CD14-positive monocyte (primary cell): ENCODE data around the gene LSM5. TPM values are rescaled to one million over a fixed set of nuclear protein-coding genes. Genes with fewer than 3 reads are reported as not detected.

Experiments
- DNase-seq, 3 donors: peaks; one replicate each; pipeline ENCODE4 v3.0.0-alpha.2; 2011 to 2022
- H2AFZ ChIP-seq: 2 replicates; pipeline ENCODE4 v1.6.0; 2012; ENCODE audit warnings: mild to moderate bottlenecking, low read depth, low read length, inconsistent platforms; ENCODE audit not compliant: insufficient read depth, poor library complexity, severe bottlenecking
- H3K27ac ChIP-seq, 2 donors: 1 replicate in 1 of 2; 2 replicates in 1 of 2; pipeline ENCODE4 v1.5.1; 2012 to 2013; ENCODE audit warnings: low read length in 2 of 2, control low read depth in 1 of 2, inconsistent platforms in 1 of 2, low read depth in 1 of 2, mild to moderate bottlenecking in 1 of 2
- H3K27me3 ChIP-seq, 2 donors: one replicate each; pipeline versions ENCODE4 v1.6.0 to v1.6.1; 2011 to 2013; ENCODE audit warnings: low read length in 2 of 2; ENCODE audit not compliant: control insufficient read depth in 2 of 2, insufficient read depth in 2 of 2
- H3K36me3 ChIP-seq, 2 donors: replicated peaks in 1 of 2; 1 replicate in 1 of 2; 2 replicates in 1 of 2; pipeline versions ENCODE4 v1.5.1 to v1.6.1; 2012 to 2013; ENCODE audit warnings: low read length in 2 of 2, control low read depth in 1 of 2, inconsistent platforms in 1 of 2, mild to moderate bottlenecking in 1 of 2; ENCODE audit not compliant: insufficient read depth in 2 of 2, control insufficient read depth in 1 of 2
- H3K4me1 ChIP-seq, 2 donors: 1 replicate in 1 of 2; 2 replicates in 1 of 2; pipeline versions ENCODE4 v1.5.1 to v1.6.1; 2012 to 2013; ENCODE audit warnings: low read length in 2 of 2, control low read depth in 1 of 2, inconsistent platforms in 1 of 2, mild to moderate bottlenecking in 1 of 2, moderate library complexity in 1 of 2; ENCODE audit not compliant: insufficient read depth in 2 of 2, control insufficient read depth in 1 of 2
- H3K4me2 ChIP-seq: replicated peaks from 2 replicates; pipeline ENCODE3; 2012; ENCODE audit warnings: low read length, moderate library complexity, mild to moderate bottlenecking; ENCODE audit not compliant: poor library complexity, severe bottlenecking; ENCODE audit errors: extremely low read depth
- H3K4me3 ChIP-seq, 3 experiments: fragments of 200-600 bp in 1 of 3; sonication (generic) in 1 of 3; replicated peaks in 1 of 3; 1 replicate in 2 of 3; 2 replicates in 1 of 3; pipeline ENCODE4 v1.5.1; 2011 to 2013; ENCODE audit warnings: low read length in 3 of 3, mild to moderate bottlenecking in 3 of 3, control low read depth in 2 of 3, low read depth in 2 of 3, inconsistent platforms in 1 of 3, moderate library complexity in 1 of 3
- H3K79me2 ChIP-seq: 2 replicates; pipeline ENCODE4 v1.6.0; 2012; ENCODE audit warnings: mild to moderate bottlenecking, control low read depth, inconsistent platforms, low read length, moderate library complexity; ENCODE audit not compliant: insufficient read depth
- H3K9ac ChIP-seq: 2 replicates; pipeline ENCODE4 v1.6.0; 2017; ENCODE audit warnings: low read length, mild to moderate bottlenecking; ENCODE audit not compliant: insufficient read depth, poor library complexity, severe bottlenecking
- H3K9me3 ChIP-seq, 2 donors: replicated peaks in 1 of 2; 1 replicate in 1 of 2; 2 replicates in 1 of 2; pipeline versions ENCODE4 v1.5.1 to v1.6.1; 2012 to 2013; ENCODE audit warnings: low read length in 2 of 2, control low read depth in 1 of 2; ENCODE audit not compliant: control insufficient read depth in 1 of 2, insufficient read depth in 1 of 2
- H4K20me1 ChIP-seq: 2 replicates; pipeline ENCODE4 v1.6.0; 2012; ENCODE audit warnings: mild to moderate bottlenecking, low read length, control low read depth, moderate library complexity; ENCODE audit not compliant: insufficient read depth
- H3K27ac Mint-ChIP-seq, 7 donors: one replicate each; pipeline ENCODE4 v1.8.0; 2020; ENCODE audit warnings: mild to moderate bottlenecking in 7 of 7, mixed read lengths in 7 of 7, moderate library complexity in 6 of 7, inconsistent platforms in 2 of 7
- H3K27me3 Mint-ChIP-seq, 3 donors: one replicate each; pipeline ENCODE4 v1.8.0; 2021 to 2022; ENCODE audit warnings: low read depth in 3 of 3, mild to moderate bottlenecking in 3 of 3, mixed read lengths in 3 of 3, moderate library complexity in 3 of 3, inconsistent platforms in 1 of 3
- H3K36me3 Mint-ChIP-seq, 2 donors: one replicate each; pipeline ENCODE4 v1.8.0; 2020; ENCODE audit warnings: mixed read lengths in 2 of 2, inconsistent platforms in 1 of 2, mild to moderate bottlenecking in 1 of 2
- H3K4me1 Mint-ChIP-seq: one replicate; pipeline ENCODE4 v1.8.0; 2020; ENCODE audit warnings: mild to moderate bottlenecking, mixed read lengths
- H3K4me3 Mint-ChIP-seq, 2 donors: one replicate each; pipeline ENCODE4 v1.8.0; 2020; ENCODE audit warnings: mild to moderate bottlenecking in 2 of 2, mixed read lengths in 2 of 2, moderate library complexity in 1 of 2
- H3K9me3 Mint-ChIP-seq, 7 donors: one replicate each; pipeline ENCODE4 v1.8.0; 2020 to 2022; ENCODE audit warnings: mixed read lengths in 7 of 7, mild to moderate bottlenecking in 6 of 7, moderate library complexity in 6 of 7, inconsistent platforms in 2 of 7
- whole genome bisulfite sequencing: methylation state at CpG from one replicate; pipeline ENCODE4 v1.1.5; 2013; ENCODE audit warnings: missing lambda C conversion rate; ENCODE audit not compliant: insufficient coverage; 5-methylcytosine and 5-hydroxymethylcytosine counted together
- intact Hi-C, 2 donors: fragments of 100-400 bp; cut with micrococcal nuclease; formaldehyde crosslinking; loops; one replicate each; pipeline versions ENCODE4 v1.15.0 to v1.15.1; 2023
- polyA plus RNA-seq, 3 donors: library from polyadenylated mRNA; depleted of rRNA in 1 of 3; unstranded in 2 of 3; stranded (reverse) in 1 of 3; fragments of 300-500 nt in 2 of 3; fragments of >200 nt in 1 of 3; fragmentation: Illumina TruSeq in 2 of 3; gene quantifications; 1 replicate in 2 of 3; 2 replicates in 1 of 3; pipeline ENCODE4 v1.2.3, GENCODE V29; 2012 to 2021
- TF ChIP-seq, protein P1 (sequence below): fragments of 200-600 bp; IDR thresholded peaks from one replicate; pipeline ENCODE4 v1.8.0; 2022; ENCODE audit warnings: antibody characterized with exemption, mild to moderate bottlenecking

Gene LSM5
- polyA plus RNA-seq, 3 donors = 16.4 to 81.1 (median 78.2) TPM

DNA sequence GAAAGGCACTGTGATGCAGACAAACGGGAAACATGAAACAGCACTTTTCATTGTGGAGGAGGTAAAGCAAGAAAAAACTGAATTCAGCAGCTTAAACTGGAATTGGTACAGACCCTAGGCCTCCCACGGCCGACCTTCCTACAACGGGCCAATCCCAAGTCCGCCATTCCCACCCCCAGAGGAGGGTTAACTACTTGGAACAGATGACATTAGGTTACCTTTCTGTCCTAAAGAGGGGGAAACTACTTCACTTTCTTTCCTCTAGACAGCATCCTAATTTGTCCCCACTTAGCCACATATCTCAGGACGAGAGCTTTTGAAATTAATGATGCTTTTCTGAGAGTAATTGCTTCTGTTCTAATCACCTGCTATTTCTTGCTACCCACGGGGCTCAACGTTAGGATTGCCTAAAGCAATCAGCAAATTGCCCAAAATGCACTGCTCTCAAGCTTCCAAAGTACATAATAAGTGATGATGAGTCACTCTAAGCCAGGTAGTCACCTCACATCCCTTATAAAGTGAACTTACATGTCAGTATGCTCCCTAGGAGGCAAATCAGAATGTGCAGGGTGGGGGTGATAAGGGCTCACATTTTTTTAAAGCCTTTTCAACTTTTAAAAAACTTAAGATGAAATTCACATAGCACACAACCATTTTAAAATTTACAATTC lies 36.7 kb downstream of the LSM5 start:
- H3K4me2 ChIP-seq = no peak overlapping the region
- no peaks in the 10 kb centered on the region for H3K4me1 Mint-ChIP-seq
- H3K27ac ChIP-seq = no peak overlapping the region
- intact Hi-C loops = no loop called here
- peaks cover 3 to 19% (median 7%) of the 10 kb centered on the region in 7 donors for H3K9me3 Mint-ChIP-seq
- H2AFZ ChIP-seq = no peak overlapping the region
- no peaks in the 10 kb centered on the region for H3K79me2 ChIP-seq
- no peaks in the 10 kb centered on the region for H3K36me3 Mint-ChIP-seq
- H4K20me1 ChIP-seq = no peaks in the 10 kb centered on the region
- peaks cover 0 to 3% (median 2%) of the 10 kb centered on the region in 3 donors for H3K27me3 Mint-ChIP-seq
- H3K4me1 ChIP-seq = no peaks in the 10 kb centered on the region
- no peaks in the 10 kb centered on the region for H3K36me3 ChIP-seq
- H3K27me3 ChIP-seq = no peaks in the 10 kb centered on the region
- 60% methylated on average over 1 of the region's 8 CpGs for WGBS
- TF ChIP-seq, protein P1, sequence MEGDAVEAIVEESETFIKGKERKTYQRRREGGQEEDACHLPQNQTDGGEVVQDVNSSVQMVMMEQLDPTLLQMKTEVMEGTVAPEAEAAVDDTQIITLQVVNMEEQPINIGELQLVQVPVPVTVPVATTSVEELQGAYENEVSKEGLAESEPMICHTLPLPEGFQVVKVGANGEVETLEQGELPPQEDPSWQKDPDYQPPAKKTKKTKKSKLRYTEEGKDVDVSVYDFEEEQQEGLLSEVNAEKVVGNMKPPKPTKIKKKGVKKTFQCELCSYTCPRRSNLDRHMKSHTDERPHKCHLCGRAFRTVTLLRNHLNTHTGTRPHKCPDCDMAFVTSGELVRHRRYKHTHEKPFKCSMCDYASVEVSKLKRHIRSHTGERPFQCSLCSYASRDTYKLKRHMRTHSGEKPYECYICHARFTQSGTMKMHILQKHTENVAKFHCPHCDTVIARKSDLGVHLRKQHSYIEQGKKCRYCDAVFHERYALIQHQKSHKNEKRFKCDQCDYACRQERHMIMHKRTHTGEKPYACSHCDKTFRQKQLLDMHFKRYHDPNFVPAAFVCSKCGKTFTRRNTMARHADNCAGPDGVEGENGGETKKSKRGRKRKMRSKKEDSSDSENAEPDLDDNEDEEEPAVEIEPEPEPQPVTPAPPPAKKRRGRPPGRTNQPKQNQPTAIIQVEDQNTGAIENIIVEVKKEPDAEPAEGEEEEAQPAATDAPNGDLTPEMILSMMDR = no peak
- no peak overlapping the region for H3K9ac ChIP-seq
- no peak overlapping the region for H3K4me3 ChIP-seq
- peaks cover 0 to 15% of the 10 kb centered on the region in 2 donors for H3K9me3 ChIP-seq
- H3K4me3 Mint-ChIP-seq = no peak overlapping the region
- H3K27ac Mint-ChIP-seq = no peak overlapping the region
- no peak for DNase-seq

DNA sequence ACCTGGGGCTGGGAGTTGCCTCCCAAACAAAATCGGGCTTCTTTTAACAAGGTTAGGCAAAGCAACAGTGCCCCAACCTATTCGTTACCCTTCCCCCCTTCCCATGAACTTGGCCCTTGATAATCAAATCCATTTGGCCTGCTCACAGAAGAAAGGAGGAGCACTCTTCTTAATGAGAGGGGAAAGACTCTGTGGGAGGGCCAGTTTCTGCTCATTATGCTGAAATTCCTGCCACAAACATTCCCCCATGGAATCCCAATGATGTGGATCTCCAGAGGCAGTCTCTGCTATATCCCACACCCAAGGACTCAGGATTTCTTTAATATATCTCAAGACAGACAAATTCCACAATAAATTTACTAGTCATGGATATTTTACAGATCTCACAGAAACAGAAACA lies 43.0 kb downstream of the LSM5 start:
- no peak overlapping the region for H3K27ac Mint-ChIP-seq
- DNase-seq = no peak
- Histone ChIP-seq H2AFZ (no peak overlapping the region), H4K20me1 (no peaks in the 10 kb centered on the region), H3K4me1 (no peaks in the 10 kb centered on the region), H3K27me3 (no peaks in the 10 kb centered on the region), H3K4me3 (no peak overlapping the region), H3K36me3 (no peaks in the 10 kb centered on the region), H3K79me2 (no peaks in the 10 kb centered on the region), H3K9ac (no peak overlapping the region), H3K4me2 (no peak overlapping the region), H3K27ac (no peak overlapping the region), H3K9me3 (peaks cover 0 to 11% of the 10 kb centered on the region in 2 donors)
- TF ChIP-seq, protein P1 = no peak
- intact Hi-C loops = no loop called here
- WGBS = no CpG with 5 or more reads among the region's 2 CpGs
- peaks cover 7 to 39% (median 24%) of the 10 kb centered on the region in 7 donors for H3K9me3 Mint-ChIP-seq
- H3K36me3 Mint-ChIP-seq = no peaks in the 10 kb centered on the region
- no peaks in the 10 kb centered on the region for H3K4me1 Mint-ChIP-seq
- no peak overlapping the region for H3K4me3 Mint-ChIP-seq
- peaks cover 0 to 6% (median 3%) of the 10 kb centered on the region in 3 donors for H3K27me3 Mint-ChIP-seq
